K562 (cell line): ENCODE results near the gene PKLR. TPM values are rescaled to one million over a fixed set of nuclear protein-coding genes. Genes with fewer than 3 reads are reported as not detected.

ENCODE experiments used
- ATF2 ChIP-seq: sonication (generic); formaldehyde crosslinking; IDR thresholded peaks from 2 replicates; pipeline ENCODE4 v1.8.1; 2022; ENCODE audit warnings: missing genetic modification reagents
- FOXK2 ChIP-seq, 2 experiments: fragments of 450-650 bp; IDR thresholded peaks in 1 of 2; conservative IDR thresholded peaks in 1 of 2; 2 replicates each; pipeline ENCODE4 v1.6.1; 2016; ENCODE audit warnings: low read depth in 2 of 2, mild to moderate bottlenecking in 1 of 2
- HMGN3 ChIP-seq: IDR thresholded peaks from 2 replicates; pipeline ENCODE4 v1.6.1; 2011; ENCODE audit warnings: borderline replicate concordance, low read depth, mild to moderate bottlenecking, mixed read lengths, low read length; ENCODE audit not compliant: insufficient read length; ENCODE audit errors: extremely low read depth
- JUND ChIP-seq, 2 experiments: IDR thresholded peaks; 2 replicates in 1 of 2; 3 replicates in 1 of 2; pipeline ENCODE4 v1.6.1; 2011; ENCODE audit warnings: borderline replicate concordance in 2 of 2, low read depth in 2 of 2, low read length in 2 of 2, improper control_type of control experiment in 1 of 2, missing biosample characterization in 1 of 2, missing genetic modification characterization in 1 of 2, missing genetic modification reagents in 1 of 2
- KDM5B ChIP-seq: fragments of 200-600 bp; sonication (generic); IDR thresholded peaks from 2 replicates; pipeline ENCODE4 v1.6.1; 2012; ENCODE audit warnings: low read depth, mild to moderate bottlenecking, moderate library complexity, low read length, control low read depth, inconsistent platforms; ENCODE audit not compliant: insufficient replicate concordance
- MBD2 ChIP-seq: sonication (generic); IDR thresholded peaks from 2 replicates; pipeline ENCODE4 v1.6.1; 2016; ENCODE audit warnings: low read depth, borderline replicate concordance
- MECOM ChIP-seq: fragments of 250-450 bp; sonication (Bioruptor Pico); IDR thresholded peaks from 2 replicates; pipeline ENCODE4 v1.8.0; 2022; ENCODE audit warnings: inconsistent platforms
- OTX1 ChIP-seq: fragments of 450-650 bp; formaldehyde crosslinking; IDR thresholded peaks from 2 replicates; pipeline ENCODE4 v1.4.0; 2022; ENCODE audit warnings: mild to moderate bottlenecking
- SMAD1 ChIP-seq: fragments of 150-350 bp; IDR thresholded peaks from 2 replicates; pipeline ENCODE4 v1.6.1; 2014; ENCODE audit warnings: low read length, low read depth; ENCODE audit not compliant: partially characterized antibody
- SPI1 ChIP-seq: IDR thresholded peaks from 2 replicates; pipeline ENCODE4 v1.6.1; 2011; ENCODE audit warnings: low read depth, low read length, control low read depth, borderline replicate concordance
- SUPT5H ChIP-seq: fragments of 450-650 bp; IDR thresholded peaks from 2 replicates; pipeline ENCODE4 v1.6.1; 2016
- VEZF1 ChIP-seq: fragments of 200-800 bp; sonication (Bioruptor generic); IDR thresholded peaks from 2 replicates; pipeline ENCODE4 v1.6.1; 2017; ENCODE audit warnings: missing genetic modification characterization, missing compliant biosample characterization
- WHSC1 ChIP-seq: IDR thresholded peaks from one replicate; pipeline ENCODE4 v1.6.1; 2012; ENCODE audit warnings: low read length, control low read depth, inconsistent platforms
- ZBTB26 ChIP-seq: fragments of 450-650 bp; formaldehyde crosslinking; IDR thresholded peaks from 2 replicates; pipeline ENCODE4 v1.4.0; 2022; ENCODE audit warnings: missing genetic modification characterization
- ZFP1 ChIP-seq: fragments of 450-650 bp; formaldehyde crosslinking; IDR thresholded peaks from 2 replicates; pipeline ENCODE4 v1.4.0; 2020; ENCODE audit warnings: mild to moderate bottlenecking, mixed read lengths
- ZKSCAN8 ChIP-seq: fragments of 200-800 bp; sonication (Bioruptor generic); IDR thresholded peaks from 2 replicates; pipeline ENCODE4 v1.6.1; 2016; ENCODE audit warnings: missing genetic modification characterization, missing compliant biosample characterization
- ZNF23 ChIP-seq: fragments of 250-450 bp; sonication (Bioruptor Pico); IDR thresholded peaks from 2 replicates; pipeline ENCODE4 v1.4.0; 2020; ENCODE audit warnings: mild to moderate bottlenecking
- ZNF274 ChIP-seq: IDR thresholded peaks from 2 replicates; pipeline ENCODE4 v1.6.1; 2011; ENCODE audit warnings: low read depth, mild to moderate bottlenecking, low read length, moderate library complexity, borderline replicate concordance
- ZNF436 ChIP-seq: fragments of 250-450, 450-650 bp; sonication (Bioruptor Pico); formaldehyde crosslinking; IDR thresholded peaks from 2 replicates; pipeline ENCODE4 v1.7.0; 2020; ENCODE audit warnings: mild to moderate bottlenecking
- polyA plus RNA-seq, 8 experiments: library from polyadenylated mRNA; depleted of rRNA in 4 of 8; stranded (reverse) in 5 of 8; unstranded in 3 of 8; fragments of >200 nt; fragmentation: Nextera tagmentation in 2 of 8; fragmentation: Illumina TruSeq in 1 of 8; extraction: Ambion mirVana in 2 of 8; extraction: Trizol in 1 of 8; gene quantifications; 2 replicates each; pipeline versions ENCODE4 v1.2.1 to v1.2.3, GENCODE V29; 2011 to 2014; ENCODE audit warnings: inconsistent platforms in 1 of 8, missing spikeins in 1 of 8
- total RNA-seq, 7 experiments: library from RNA; depleted of rRNA in 6 of 7; stranded (reverse); fragments of >200 nt in 6 of 7; fragmentation: Illumina TruSeq in 2 of 7; extraction: Trizol in 2 of 7; gene quantifications; 2 replicates each; pipeline versions ENCODE4 v1.2.1 to v1.2.3, GENCODE V29; 2011 to 2021; ENCODE audit warnings: low replicate concordance in 1 of 7

The PKLR gene
- total and polyA plus RNA-seq, 9 of the 15 experiments (the other 6 are each of a cell fraction or from before 2014, with no cell fraction given): 10.7 to 78.4 (median 38.2) TPM

- no peak for TF ChIP-seq JUND (IDR thresholded peaks at IDR 0.05; ENCODE audit: borderline replicate concordance, low read depth, low read length)
- TF ChIP-seq JUND (tag; IDR thresholded peaks at IDR 0.05; ENCODE audit: borderline replicate concordance, low read depth, low read length): no peak
- TF ChIP-seq ZNF23 (CRISPR knock-in tag): no peak
- TF ChIP-seq ZKSCAN8 (CRISPR knock-in tag): no peak
- 0 out of 2 replicates have a peak, but pooled peaks have one; percentile 45 for TF ChIP-seq OTX1 (CRISPR knock-in tag)
- no peak for TF ChIP-seq ZFP1 (CRISPR knock-in tag)
- TF ChIP-seq SPI1: no peak
- TF ChIP-seq SMAD1: no peak
- TF ChIP-seq ZBTB26 (CRISPR knock-in tag): no peak
- no peak for TF ChIP-seq ATF2 (CRISPR knock-in tag)
- TF ChIP-seq MECOM (CRISPR knock-in tag): no peak
- 0 out of 2 replicates have a peak, but pooled peaks have one; percentile 37 for TF ChIP-seq MBD2
- peak; percentile 74 for TF ChIP-seq SUPT5H
- 0 out of 2 replicates have a peak, but pooled peaks have one; percentile 35 for TF ChIP-seq VEZF1 (CRISPR knock-in tag)
- TF ChIP-seq ZNF274: no peak
- no peak for TF ChIP-seq FOXK2 (conservative IDR thresholded peaks at IDR 0.05 in 1 of 2, IDR thresholded peaks at IDR 0.05 in 1 of 2; ENCODE audit: low read depth in 2 of 2)
- TF ChIP-seq ZNF436 (CRISPR knock-in tag): 0 out of 2 replicates have a peak, but pooled peaks have one; percentile 48
- TF ChIP-seq WHSC1: no peak
- peak; percentile 91 for TF ChIP-seq HMGN3
- no peak for TF ChIP-seq KDM5B
Observed at GRCh38 chr1:155320661-155321617, 19.7 kb upstream of the PKLR start, which contains the start of gene RUSC1 (continued).
